ENCODE measurements around the gene VAMP8. TPM values are rescaled to one million over a fixed set of nuclear protein-coding genes. Genes with fewer than 3 reads are reported as not detected.
"Not testable (repeated sequence)": the region's sequence is repeated elsewhere in the genome, so short reads cannot be mapped to it uniquely, and the experiment has no call there.

The VAMP8 gene
- total and polyA plus RNA-seq, 10 of the 15 experiments (the other 5 are each of a cell fraction or from before 2014, with no cell fraction given), result 93.6 to 744 (median 217) TPM

- Histone ChIP-seq H3K36me3 (ENCODE audit: control insufficient read depth in 2 of 2, insufficient read depth in 2 of 2, low read length in 1 of 2) (peaks cover 1 to 3% of the 10 kb centered on the region in 2 experiments; a peak in 3 of 4 replicates), H3K4me1 (ENCODE audit: control insufficient read depth, insufficient read depth, low read length) (peaks cover 4% of the 10 kb centered on the region; the same call in 1 of the 2 replicates), H3K4me3 (no peak overlapping the region), H4K20me1 (ENCODE audit: control insufficient read depth, insufficient read depth) (no peaks in the 10 kb centered on the region), H3K27ac (ENCODE audit: control insufficient read depth, insufficient read depth) (no peak overlapping the region), H3K4me2 (ENCODE audit: control insufficient read depth, insufficient read depth) (no peak overlapping the region), H2AFZ (ENCODE audit: control insufficient read depth, low read depth, low read length) (no peak overlapping the region), H3K9ac (ENCODE audit: control insufficient read depth, insufficient read depth, low read length) (no peak overlapping the region), H3K9me3 (replicated peaks; ENCODE audit: control insufficient read depth, insufficient read depth, low read length) (no peaks in the 10 kb centered on the region), H3K79me2 (ENCODE audit: control insufficient read depth, insufficient read depth, low read length) (peaks cover 36% of the 10 kb centered on the region), H3K27me3 (replicated peaks in 1 of 2; ENCODE audit: control insufficient read depth in 2 of 2, insufficient read depth in 2 of 2, low read length in 1 of 2) (no peaks in the 10 kb centered on the region)
- in situ Hi-C loops (cut with MboI), result no loop called here
- 89% methylated on average over 10 of the region's 10 CpGs for WGBS (ENCODE audit: insufficient coverage, insufficient replicate concordance, low lambda C conversion rate, missing lambda C conversion rate)
- ChIA-PET SMC1A (ENCODE audit: uncharacterized antibody, unreplicated experiment) (interaction anchor here (1.3 kb wide), 1 partner anchor 35 kb away, joined by 3 read pairs; no protein-coding TSS in a partner anchor), POLR2A (interaction anchor here (0.5 to 0.7 kb wide), 3 partner anchors 19 to 324 kb away, joined by 3 to 5 read pairs (median 3); no protein-coding TSS in a partner anchor), CTCF (no interaction called here), RAD21 (ENCODE audit: unreplicated experiment) (no interaction called here)
- no TSS peak for BruUV-seq (replicated peaks)
- FAIRE-seq (no peak), DNase-seq (ENCODE audit: low read depth, low spot score) (no peak), ATAC-seq (no peak)
- intact Hi-C loops (cut with micrococcal nuclease; ENCODE audit: unreplicated experiment), result no loop called here
- TF ChIP-seq SMARCA5 (IDR thresholded peaks at IDR 0.05) (no peak), ESRRA (IDR thresholded peaks at IDR 0.05; ENCODE audit: low read length) (no peak)
Observed at GRCh38 chr2:85613717-85614515, 36.5 kb downstream of the VAMP8 start.

GRCh38 chr2:85614757-85615156 is 37.4 kb downstream of the VAMP8 start:
- SMC1A ChIA-PET (ENCODE audit: uncharacterized antibody, unreplicated experiment); H4K20me1 ChIP-seq (ENCODE audit: control insufficient read depth, insufficient read depth); H3K4me2 ChIP-seq (ENCODE audit: control insufficient read depth, insufficient read depth); BruUV-seq (replicated peaks); H3K9ac ChIP-seq (ENCODE audit: control insufficient read depth, insufficient read depth, low read length); DNase-seq (ENCODE audit: low read depth, low spot score); in situ Hi-C loops (cut with MboI); H3K9me3 ChIP-seq (replicated peaks; ENCODE audit: control insufficient read depth, insufficient read depth, low read length); POLR2A ChIA-PET; RAD21 ChIA-PET (ENCODE audit: unreplicated experiment); H3K4me3 ChIP-seq; ATAC-seq; H3K36me3 ChIP-seq (ENCODE audit: control insufficient read depth in 2 of 2, insufficient read depth in 2 of 2, low read length in 1 of 2); H3K27me3 ChIP-seq (replicated peaks in 1 of 2; ENCODE audit: control insufficient read depth in 2 of 2, insufficient read depth in 2 of 2, low read length in 1 of 2); FAIRE-seq; H3K4me1 ChIP-seq (ENCODE audit: control insufficient read depth, insufficient read depth, low read length); H2AFZ ChIP-seq (ENCODE audit: control insufficient read depth, low read depth, low read length); H3K27ac ChIP-seq (ENCODE audit: control insufficient read depth, insufficient read depth): not testable (repeated sequence)
- H3K79me2 ChIP-seq (ENCODE audit: control insufficient read depth, insufficient read depth, low read length), result peaks cover 41% of the 10 kb centered on the region
- intact Hi-C loops (cut with micrococcal nuclease; ENCODE audit: unreplicated experiment), result loop anchor here (5.0 kb wide), 1 partner anchor 77 kb away; the partner anchor contains the start of gene MAT2A
- WGBS (ENCODE audit: insufficient coverage, insufficient replicate concordance, low lambda C conversion rate, missing lambda C conversion rate), result 89% methylated on average over 7 of the region's 7 CpGs
- CTCF ChIA-PET, result interaction anchor here (0.7 kb wide), 1 partner anchor 39 kb away, joined by 3 read pairs; no protein-coding TSS in a partner anchor

Measured in GM12878 (cell line).